HCT116 (cell line): ENCODE data around the gene TBL2. TPM values are rescaled to one million over a fixed set of nuclear protein-coding genes. Genes with fewer than 3 reads are reported as not detected.
"Not testable (repeated sequence)": the region's sequence is repeated elsewhere in the genome, so short reads cannot be mapped to it uniquely, and the experiment has no call there.

Experiments
- ATAC-seq: fragments of 200-7000 bp; cut with Tn5 transposase; 2 replicates; pipeline ENCODE4 v1.9.1; 2020; ENCODE audit warnings: mild to moderate bottlenecking, moderate library complexity
- BruUV-seq: library from RNA; stranded (reverse); fragments of 400-500 nt; replicated peaks from 2 replicates; lab custom pipeline; 2021; lab: Mats Ljungman, UMichigan
- CTCF ChIA-PET: fragments of 300-600 bp; sonication (Branson Sonifier 250); formaldehyde crosslinking; loops from one replicate; lab custom pipeline; 2021; ENCODE audit warnings: antibody characterized with exemption; lab: Charles Lee
- POLR2A ChIA-PET: fragments of 300-600, 350-600 bp; sonication (Branson Sonifier 250); formaldehyde crosslinking; loops from one replicate; lab custom pipeline; 2021; ENCODE audit warnings: antibody characterized with exemption; lab: Charles Lee
- RAD21 ChIA-PET, 2 experiments: fragments of 300-600 bp; sonication (Branson Sonifier 250); formaldehyde crosslinking; loops; one replicate each; lab custom pipeline; 2023; ENCODE audit warnings: low total read pairs in 2 of 2; ENCODE audit not compliant: uncharacterized antibody in 2 of 2, unreplicated experiment in 2 of 2, low non-redundant PET in 1 of 2; lab: Charles Lee
- DNase-seq: peaks from one replicate; pipeline ENCODE4 v3.0.0-alpha.2; 2010; ENCODE audit warnings: low read depth, low spot score
- H2AFZ ChIP-seq: fragments of 200-600 bp; shearing (Covaris generic), sonication (generic); 2 replicates; pipeline ENCODE4 v1.6.1; 2017; ENCODE audit warnings: low read depth, mixed run types, mixed read lengths, antibody characterized with exemption, low read length; ENCODE audit not compliant: poor library complexity, severe bottlenecking
- H3K27ac ChIP-seq: 2 replicates; pipeline ENCODE4 v1.5.1; 2012; ENCODE audit warnings: low read depth, low read length
- H3K27me3 ChIP-seq: fragments of 200-600 bp; sonication (generic); 2 replicates; pipeline ENCODE4 v1.6.1; 2016; ENCODE audit warnings: mixed run types, low read length, mixed read lengths; ENCODE audit not compliant: insufficient read depth
- H3K36me3 ChIP-seq, 2 experiments: fragments of 200-500 bp in 1 of 2; fragments of 200-600 bp in 1 of 2; sonication (Bioruptor generic) in 1 of 2; sonication (generic) in 1 of 2; 2 replicates each; pipeline versions ENCODE4 v1.5.1 to v1.6.1; 2014 to 2016; ENCODE audit warnings: low read length in 2 of 2, inconsistent platforms in 1 of 2, mixed read lengths in 1 of 2, mixed run types in 1 of 2; ENCODE audit not compliant: insufficient read depth in 2 of 2, control insufficient read depth in 1 of 2
- H3K4me1 ChIP-seq, 2 experiments: fragments of 200-600 bp in 1 of 2; sonication (generic) in 1 of 2; 2 replicates each; pipeline versions ENCODE4 v1.5.1 to v1.6.1; 2012 to 2017; ENCODE audit warnings: low read length in 2 of 2, inconsistent platforms in 1 of 2, mild to moderate bottlenecking in 1 of 2, mixed read lengths in 1 of 2, mixed run types in 1 of 2, moderate library complexity in 1 of 2; ENCODE audit not compliant: insufficient read depth in 2 of 2, control insufficient read depth in 1 of 2
- H3K4me2 ChIP-seq: fragments of 200-600 bp; sonication (generic); 2 replicates; pipeline ENCODE4 v1.6.1; 2017; ENCODE audit warnings: mixed run types, low read length, mixed read lengths
- H3K4me3 ChIP-seq, 2 experiments: fragments of 200-600 bp in 1 of 2; sonication (generic) in 1 of 2; replicated peaks in 1 of 2; 2 replicates each; pipeline ENCODE4 v1.5.1; 2011 to 2016; ENCODE audit warnings: low read length in 2 of 2, control low read depth in 1 of 2, low read depth in 1 of 2, mild to moderate bottlenecking in 1 of 2, mixed read lengths in 1 of 2, mixed run types in 1 of 2
- H3K79me2 ChIP-seq: fragments of 200-600 bp; sonication (generic); 2 replicates; pipeline ENCODE4 v1.6.1; 2017; ENCODE audit warnings: mild to moderate bottlenecking, mixed run types, low read length, moderate library complexity, mixed read lengths; ENCODE audit not compliant: insufficient read depth
- H3K9ac ChIP-seq: fragments of 200-600 bp; sonication (generic); 2 replicates; pipeline ENCODE4 v1.6.1; 2016; ENCODE audit warnings: low read length, mixed read lengths
- H3K9me2 ChIP-seq: fragments of 200-600 bp; sonication (generic), shearing (Covaris generic); 2 replicates; pipeline ENCODE4 v1.6.1; 2017; ENCODE audit warnings: mixed run types, mild to moderate bottlenecking, moderate library complexity; ENCODE audit not compliant: insufficient read depth
- H3K9me3 ChIP-seq, 2 experiments: fragments of 200-500 bp in 1 of 2; fragments of 200-600 bp in 1 of 2; sonication (Bioruptor generic) in 1 of 2; sonication (generic) in 1 of 2; 2 replicates each; pipeline ENCODE4 v1.6.1; 2014 to 2017; ENCODE audit warnings: low read length in 2 of 2, mixed read lengths in 2 of 2, inconsistent platforms in 1 of 2, low read depth in 1 of 2, mild to moderate bottlenecking in 1 of 2, mixed run types in 1 of 2, moderate library complexity in 1 of 2; ENCODE audit not compliant: control insufficient read depth in 1 of 2, insufficient read depth in 1 of 2
- H4K20me1 ChIP-seq: fragments of 200-600 bp; sonication (generic), shearing (Covaris generic); 2 replicates; pipeline ENCODE4 v1.6.1; 2017; ENCODE audit warnings: mixed run types, mild to moderate bottlenecking, moderate library complexity; ENCODE audit not compliant: insufficient read depth
- CBX3 ChIP-seq: IDR thresholded peaks from 2 replicates; pipeline ENCODE4 v1.6.1; 2012; ENCODE audit warnings: low read depth
- ELF1 ChIP-seq: IDR thresholded peaks from 2 replicates; pipeline ENCODE4 v1.6.1; 2012; ENCODE audit warnings: low read depth, borderline replicate concordance
- EZH2 ChIP-seq: fragments of 200-600 bp; sonication (generic); IDR thresholded peaks from 2 replicates; pipeline ENCODE4 v1.6.1; 2017; ENCODE audit warnings: antibody characterized with exemption, mixed run types
- FOSL1 ChIP-seq: IDR thresholded peaks from 2 replicates; pipeline ENCODE4 v1.6.1; 2012; ENCODE audit warnings: low read depth
- JUND ChIP-seq: IDR thresholded peaks from 2 replicates; pipeline ENCODE4 v1.6.1; 2012
- POLR2A ChIP-seq: IDR thresholded peaks from 2 replicates; pipeline ENCODE4 v1.7.0; 2011; ENCODE audit warnings: borderline replicate concordance; ENCODE audit not compliant: insufficient read depth, insufficient read length; ENCODE audit errors: extremely low read depth
- POLR2AphosphoS5 ChIP-seq: IDR thresholded peaks from 2 replicates; pipeline ENCODE4 v1.6.1; 2011; ENCODE audit warnings: mild to moderate bottlenecking, low read depth, low read length, moderate library complexity
- SIN3A ChIP-seq: IDR thresholded peaks from 2 replicates; pipeline ENCODE4 v1.6.1; 2012; ENCODE audit warnings: low read depth
- SP1 ChIP-seq: IDR thresholded peaks from 2 replicates; pipeline ENCODE4 v1.6.1; 2012; ENCODE audit warnings: low read depth
- TCF7L2 ChIP-seq: IDR thresholded peaks from 2 replicates; pipeline ENCODE4 v1.7.0; 2011; ENCODE audit warnings: borderline replicate concordance, inconsistent platforms; ENCODE audit not compliant: insufficient read depth, insufficient read length; ENCODE audit errors: extremely low read depth
- ZNF274 ChIP-seq: fragments of 200-500 bp; sonication (Bioruptor generic); IDR thresholded peaks from 2 replicates; pipeline ENCODE4 v1.6.1; 2014; ENCODE audit warnings: mild to moderate bottlenecking, low read depth, low read length, inconsistent platforms
- intact Hi-C: fragments of 100-400 bp; cut with micrococcal nuclease; formaldehyde crosslinking; loops from 2 replicates; pipeline ENCODE4 v1.10.0; 2022
- total RNA-seq: library from RNA; stranded (reverse); gene quantifications from one replicate; pipeline ENCODE4 v1.2.1, GENCODE V29; 2021; ENCODE audit not compliant: unreplicated experiment
- TF ChIP-seq, protein P1 (sequence below): IDR thresholded peaks from 2 replicates; pipeline ENCODE4 v1.6.1; 2011; ENCODE audit warnings: mild to moderate bottlenecking, low read length, moderate library complexity; ENCODE audit not compliant: insufficient replicate concordance; ENCODE audit errors: extremely low read depth
- TF ChIP-seq, protein P2 (sequence below): IDR thresholded peaks from 2 replicates; pipeline ENCODE4 v1.6.1; 2012

TBL2 gene
- total RNA-seq, 1 experiment from 2014 or later, result 55.0 TPM

DNA sequence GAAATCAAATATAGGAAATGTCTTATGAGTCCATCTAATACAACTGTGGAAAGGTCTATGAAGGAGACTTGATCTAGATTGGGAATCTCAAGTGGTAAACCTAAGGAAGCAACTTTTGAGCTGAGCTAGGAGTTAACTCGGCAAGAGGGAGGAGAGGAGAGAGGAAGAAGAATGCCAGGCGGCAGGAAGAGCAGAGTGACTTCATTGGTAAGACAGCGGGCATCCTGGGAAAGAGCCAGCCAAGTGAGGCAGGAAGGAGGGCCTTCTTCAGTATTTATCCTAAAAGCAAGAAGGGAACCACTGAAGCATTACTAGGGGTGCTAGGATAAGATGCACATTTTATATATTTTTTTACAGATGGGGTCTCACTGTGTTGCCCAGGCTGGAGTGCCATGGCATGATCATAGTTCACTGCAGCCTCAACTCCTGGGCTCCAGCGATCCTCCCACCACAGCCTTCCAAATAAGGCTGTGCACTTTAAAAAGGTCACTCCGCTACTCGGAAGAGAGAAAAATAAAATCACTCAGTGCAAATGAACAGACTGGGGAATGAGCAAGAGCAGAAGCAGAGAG lies 22.9 kb downstream of the TBL2 start:
- BruUV-seq, result no TSS peak
- peak overlapping the region; percentile 94 to 99 for H3K4me3 ChIP-seq
- intact Hi-C loops, result no loop called here
- peaks cover 16 to 33% of the 10 kb centered on the region in 2 experiments for H3K4me1 ChIP-seq
- H2AFZ ChIP-seq, result no peak overlapping the region
- ChIA-PET CTCF (no interaction called here), POLR2A (no interaction called here), RAD21 (interaction anchor here in 1 of 2 experiments (0.6 kb wide), 1 partner anchor 170 kb away, joined by 3 read pairs; no protein-coding TSS in a partner anchor)
- H3K9me2 ChIP-seq, result no peaks in the 10 kb centered on the region
- no peaks in the 10 kb centered on the region for H3K27me3 ChIP-seq
- peak overlapping the region; percentile 89 for H3K9ac ChIP-seq
- no peaks in the 10 kb centered on the region for H3K9me3 ChIP-seq
- ATAC-seq (no peak), DNase-seq (no peak)
- H3K4me2 ChIP-seq, result peak overlapping the region; percentile 90
- H3K36me3 ChIP-seq, result peaks cover 6 to 9% of the 10 kb centered on the region in 2 experiments; a peak in 3 of 4 replicates
- TF ChIP-seq JUND (no peak), SP1 (no peak), SIN3A (no peak), ZNF274 (no peak), POLR2A (no peak), POLR2AphosphoS5 (no peak), FOSL1 (no peak), CBX3 (no peak), TCF7L2 (no peak), ELF1 (no peak), EZH2 (no peak)
- TF ChIP-seq, protein P1, sequence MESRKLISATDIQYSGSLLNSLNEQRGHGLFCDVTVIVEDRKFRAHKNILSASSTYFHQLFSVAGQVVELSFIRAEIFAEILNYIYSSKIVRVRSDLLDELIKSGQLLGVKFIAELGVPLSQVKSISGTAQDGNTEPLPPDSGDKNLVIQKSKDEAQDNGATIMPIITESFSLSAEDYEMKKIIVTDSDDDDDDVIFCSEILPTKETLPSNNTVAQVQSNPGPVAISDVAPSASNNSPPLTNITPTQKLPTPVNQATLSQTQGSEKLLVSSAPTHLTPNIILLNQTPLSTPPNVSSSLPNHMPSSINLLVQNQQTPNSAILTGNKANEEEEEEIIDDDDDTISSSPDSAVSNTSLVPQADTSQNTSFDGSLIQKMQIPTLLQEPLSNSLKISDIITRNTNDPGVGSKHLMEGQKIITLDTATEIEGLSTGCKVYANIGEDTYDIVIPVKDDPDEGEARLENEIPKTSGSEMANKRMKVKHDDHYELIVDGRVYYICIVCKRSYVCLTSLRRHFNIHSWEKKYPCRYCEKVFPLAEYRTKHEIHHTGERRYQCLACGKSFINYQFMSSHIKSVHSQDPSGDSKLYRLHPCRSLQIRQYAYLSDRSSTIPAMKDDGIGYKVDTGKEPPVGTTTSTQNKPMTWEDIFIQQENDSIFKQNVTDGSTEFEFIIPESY, result no peak
- TF ChIP-seq, protein P2, sequence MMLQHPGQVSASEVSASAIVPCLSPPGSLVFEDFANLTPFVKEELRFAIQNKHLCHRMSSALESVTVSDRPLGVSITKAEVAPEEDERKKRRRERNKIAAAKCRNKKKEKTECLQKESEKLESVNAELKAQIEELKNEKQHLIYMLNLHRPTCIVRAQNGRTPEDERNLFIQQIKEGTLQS, result no peak
- H4K20me1 ChIP-seq, result no peaks in the 10 kb centered on the region
- no peak overlapping the region for H3K27ac ChIP-seq
- H3K79me2 ChIP-seq, result peaks cover 61% of the 10 kb centered on the region

DNA sequence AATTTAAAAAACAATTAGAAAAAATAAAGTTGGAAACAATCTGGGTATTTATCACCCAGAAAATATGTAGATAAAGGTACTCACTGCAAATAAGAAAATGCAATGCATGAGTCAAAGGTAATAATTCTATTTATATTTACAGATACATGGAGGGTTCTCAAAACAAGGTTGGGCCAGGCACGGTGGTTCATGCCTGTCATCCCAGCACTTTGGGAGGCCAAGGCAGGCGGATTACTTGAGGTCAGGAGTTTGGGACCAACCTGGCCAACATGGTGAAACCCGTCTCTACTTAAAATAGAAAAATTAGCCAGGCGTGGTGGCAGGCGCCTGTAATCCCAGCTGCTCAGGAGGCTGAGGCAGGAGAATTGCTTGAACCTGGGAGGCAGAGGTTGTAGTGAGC lies 28.3 kb downstream of the TBL2 start:
- CTCF ChIA-PET, H3K9me2 ChIP-seq, RAD21 ChIA-PET, BruUV-seq, H3K9me3 ChIP-seq, H3K9ac ChIP-seq, H3K4me2 ChIP-seq, ATAC-seq, H3K4me1 ChIP-seq, H4K20me1 ChIP-seq, intact Hi-C loops, H3K27me3 ChIP-seq, DNase-seq, H3K27ac ChIP-seq, H2AFZ ChIP-seq, H3K4me3 ChIP-seq: not testable (repeated sequence)
- peaks cover 90% of the 10 kb centered on the region for H3K79me2 ChIP-seq
- POLR2A ChIA-PET, result interaction anchor here (1.4 kb wide), 1 partner anchor 10 kb away, joined by 3 read pairs; no protein-coding TSS in a partner anchor
- H3K36me3 ChIP-seq, result peaks cover 15 to 22% of the 10 kb centered on the region in 2 experiments
